SK-N-SH treated with all-trans-retinoic acid at 6 μM for 48 hours (cell line): ENCODE results near the gene ZFHX3.

Experiments
- ATAC-seq: fragments of 200-7000 bp; cut with Tn5 transposase; 3 replicates; pipeline ENCODE4 v1.9.1; 2020; ENCODE audit warnings: mild to moderate bottlenecking, moderate library complexity
- ARNTL ChIP-seq: fragments of 450-650 bp; formaldehyde crosslinking; IDR thresholded peaks from 2 replicates; pipeline ENCODE4 v1.5.0; 2020; ENCODE audit warnings: low read depth, mild to moderate bottlenecking, moderate library complexity, borderline replicate concordance
- CSDC2 ChIP-seq: fragments of 250-450 bp; sonication (Bioruptor Pico); IDR thresholded peaks from 2 replicates; pipeline ENCODE4 v1.5.0; 2020; ENCODE audit warnings: mild to moderate bottlenecking, moderate library complexity
- CSRNP3 ChIP-seq: fragments of 250-450 bp; sonication (Bioruptor Pico); IDR thresholded peaks from 2 replicates; pipeline ENCODE4 v1.5.1; 2021; ENCODE audit warnings: mild to moderate bottlenecking, moderate library complexity
- ESRRG ChIP-seq: fragments of 250-450 bp; sonication (Bioruptor Pico); IDR thresholded peaks from 2 replicates; pipeline ENCODE4 v1.6.1; 2021; ENCODE audit warnings: mild to moderate bottlenecking
- GLIS3 ChIP-seq: fragments of 250-450 bp; sonication (Bioruptor Pico); IDR thresholded peaks from 2 replicates; pipeline ENCODE4 v1.5.0; 2020; ENCODE audit warnings: mild to moderate bottlenecking, moderate library complexity
- ISL1 ChIP-seq: fragments of 250-450 bp; sonication (Bioruptor Pico); IDR thresholded peaks from 2 replicates; pipeline ENCODE4 v2.1.2; 2022; ENCODE audit warnings: mild to moderate bottlenecking, moderate library complexity
- OSR1 ChIP-seq: fragments of 250-450 bp; sonication (Bioruptor Pico); IDR thresholded peaks from 2 replicates; pipeline ENCODE4 v1.8.0; 2022; ENCODE audit warnings: moderate library complexity, mild to moderate bottlenecking, inconsistent platforms
- PATZ1 ChIP-seq: fragments of 250-450 bp; sonication (Bioruptor Pico); IDR thresholded peaks from 2 replicates; pipeline ENCODE4 v1.8.0; 2020; ENCODE audit warnings: mild to moderate bottlenecking, moderate library complexity, borderline replicate concordance
- POU6F1 ChIP-seq: fragments of 250-450 bp; sonication (Bioruptor Pico); IDR thresholded peaks from 2 replicates; pipeline ENCODE4 v1.8.0; 2021; ENCODE audit warnings: low read depth, mild to moderate bottlenecking, moderate library complexity, borderline replicate concordance
- PPARA ChIP-seq: fragments of 250-450 bp; sonication (Bioruptor Pico); IDR thresholded peaks from 2 replicates; pipeline ENCODE4 v1.5.0; 2020; ENCODE audit warnings: mild to moderate bottlenecking, borderline replicate concordance
- RARB ChIP-seq: fragments of 250-450 bp; sonication (Bioruptor Pico); IDR thresholded peaks from 2 replicates; pipeline ENCODE4 v1.8.0; 2021; ENCODE audit warnings: mild to moderate bottlenecking, moderate library complexity
- SNAI2 ChIP-seq: fragments of 250-450 bp; sonication (Bioruptor Pico); IDR thresholded peaks from 2 replicates; pipeline ENCODE4 v1.5.0; 2020; ENCODE audit warnings: mild to moderate bottlenecking, moderate library complexity
- TCF4 ChIP-seq: fragments of 250-450 bp; sonication (Bioruptor Pico); IDR thresholded peaks from 2 replicates; pipeline ENCODE4 v1.8.0; 2021; ENCODE audit warnings: mild to moderate bottlenecking, moderate library complexity, borderline replicate concordance
- TOX ChIP-seq: fragments of 250-450 bp; sonication (Bioruptor Pico); IDR thresholded peaks from 2 replicates; pipeline ENCODE4 v1.8.0; 2021; ENCODE audit warnings: mild to moderate bottlenecking, moderate library complexity, borderline replicate concordance
- TSHZ2 ChIP-seq: fragments of 250-450 bp; sonication (Bioruptor Pico); IDR thresholded peaks from 2 replicates; pipeline ENCODE4 v1.5.0; 2020; ENCODE audit warnings: mild to moderate bottlenecking, moderate library complexity
- ZC3H10 ChIP-seq: fragments of 250-450 bp; sonication (Bioruptor Pico); IDR thresholded peaks from 2 replicates; pipeline ENCODE4 v1.5.1; 2021; ENCODE audit warnings: mild to moderate bottlenecking, moderate library complexity
- ZFP3 ChIP-seq: fragments of 250-450 bp; sonication (Bioruptor Pico); IDR thresholded peaks from 2 replicates; pipeline ENCODE4 v1.5.0; 2020; ENCODE audit warnings: mild to moderate bottlenecking, moderate library complexity
- ZFP30 ChIP-seq: fragments of 450-650 bp; formaldehyde crosslinking; IDR thresholded peaks from 2 replicates; pipeline ENCODE4 v1.5.0; 2022; ENCODE audit warnings: mild to moderate bottlenecking, moderate library complexity
- ZNF70 ChIP-seq: fragments of 450-650 bp; formaldehyde crosslinking; IDR thresholded peaks from 2 replicates; pipeline ENCODE4 v1.5.0; 2020; ENCODE audit warnings: mild to moderate bottlenecking, moderate library complexity
- ZNF8 ChIP-seq: fragments of 450-650 bp; formaldehyde crosslinking; IDR thresholded peaks from 2 replicates; pipeline ENCODE4 v1.5.0; 2020; ENCODE audit warnings: mild to moderate bottlenecking, moderate library complexity

The ZFHX3 gene

GRCh38 chr16:72945611-72946010 lies 102.3 kb downstream of the ZFHX3 start:
- no peak for ATAC-seq

GRCh38 chr16:72944757-72945485 lies 103.0 kb downstream of the ZFHX3 start:
- no peak for ATAC-seq
- no peak for TF ChIP-seq TOX (CRISPR knock-in tag)
- TF ChIP-seq ISL1 (CRISPR knock-in tag), result no peak
- no peak for TF ChIP-seq ESRRG (CRISPR knock-in tag)
- TF ChIP-seq TCF4 (CRISPR knock-in tag), result no peak
- no peak for TF ChIP-seq ZFP30 (CRISPR knock-in tag)
- no peak for TF ChIP-seq SNAI2 (CRISPR knock-in tag)
- TF ChIP-seq ARNTL (CRISPR knock-in tag), result no peak
- TF ChIP-seq CSDC2, result no peak
- no peak for TF ChIP-seq ZNF8
- no peak for TF ChIP-seq ZC3H10 (CRISPR knock-in tag)
- TF ChIP-seq RARB (CRISPR knock-in tag), result no peak
- no peak for TF ChIP-seq POU6F1
- no peak for TF ChIP-seq PATZ1 (CRISPR knock-in tag)
- TF ChIP-seq CSRNP3 (CRISPR knock-in tag), result no peak

More at GRCh38 chr16:72945611-72946010, 102.3 kb downstream of the ZFHX3 start:
- TF ChIP-seq PPARA, result no peak
- TF ChIP-seq TCF4 (CRISPR knock-in tag), result no peak
- TF ChIP-seq ZNF70, result no peak
- TF ChIP-seq ISL1 (CRISPR knock-in tag), result no peak

- ATAC-seq, result no peak
- TF ChIP-seq RARB (CRISPR knock-in tag) (no peak), GLIS3 (CRISPR knock-in tag) (no peak), POU6F1 (no peak), PPARA (no peak), CSDC2 (no peak), ZNF70 (no peak), ZFP3 (CRISPR knock-in tag) (no peak), SNAI2 (CRISPR knock-in tag) (no peak), ISL1 (CRISPR knock-in tag) (no peak)
These were observed 105.9 kb downstream of the ZFHX3 start for GRCh38 chr16:72942021-72942420.

- ATAC-seq, result no peak
- no peak for TF ChIP-seq CSRNP3 (CRISPR knock-in tag)
- no peak for TF ChIP-seq ZNF8
- no peak for TF ChIP-seq RARB (CRISPR knock-in tag)
These were observed 107.0 kb downstream of the ZFHX3 start for GRCh38 chr16:72940886-72941285.

- peak; percentile 63 for ATAC-seq
- TF ChIP-seq ZNF8, result no peak
- no peak for TF ChIP-seq TOX (CRISPR knock-in tag)
- TF ChIP-seq PPARA, result no peak
- no peak for TF ChIP-seq ESRRG (CRISPR knock-in tag)
- no peak for TF ChIP-seq ZFP3 (CRISPR knock-in tag)
- TF ChIP-seq CSDC2, result no peak
- TF ChIP-seq OSR1 (CRISPR knock-in tag), result no peak
- no peak for TF ChIP-seq TSHZ2
These were observed 108.7 kb downstream of the ZFHX3 start for GRCh38 chr16:72939247-72939646.
